ENCODE data around the gene OR6N2.
A peak's percentile ranks its signal among the peaks of the same experiment; 100 is the strongest.

Gene OR6N2

DNA sequence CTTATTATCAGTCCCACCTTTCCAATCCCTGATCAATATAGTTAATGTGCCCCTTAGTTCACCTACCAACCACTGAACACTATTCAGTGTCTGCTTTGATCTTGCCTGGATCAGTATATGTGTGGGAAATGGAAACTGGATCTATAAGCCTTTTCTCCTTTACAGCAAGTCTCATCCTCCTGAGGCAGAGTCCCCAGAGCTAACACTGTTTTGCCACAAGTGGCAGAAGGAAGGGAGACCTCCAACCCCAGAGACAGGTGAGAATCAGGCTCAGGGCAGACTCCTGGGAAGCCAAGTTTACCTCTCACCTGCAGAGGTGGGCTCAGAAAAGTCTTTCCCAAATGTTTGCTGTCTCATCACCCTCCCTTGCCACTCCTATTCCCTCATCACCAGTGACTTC lies at the start of gene OR6N2:
Gene OR6N2, minus strand, starts transcription at position 101 of the 400 bp plus-strand sequence. CDS start 3,569 bp downstream, outside the sequence.
- no peak within 1 kb of the TSS for H2AFZ ChIP-seq (ENCODE audit: low read depth, low read length)
- H3K4me1 ChIP-seq (ENCODE audit: low read length): no peaks in the 10 kb centered on the region
- no peak within 1 kb of the TSS for H3K4me3 ChIP-seq (ENCODE audit: low read length)
- H3K4me2 ChIP-seq (ENCODE audit: low read length): no peak within 1 kb of the TSS
- no peaks in the 10 kb centered on the region for H3K79me2 ChIP-seq (ENCODE audit: low read length)
- no peaks in the 10 kb centered on the region for H3K27me3 ChIP-seq (ENCODE audit: low read depth, low read length)
- H3K36me3 ChIP-seq (replicated peaks; ENCODE audit: low read depth, low read length): no peaks in the 10 kb centered on the region
- no peak for TF ChIP-seq EZH2phosphoT487 (IDR thresholded peaks at IDR 0.05; ENCODE audit: low read depth)
- no peak for TF ChIP-seq CTCF (IDR thresholded peaks at IDR 0.05; ENCODE audit: low read depth, low read length)
- H3K9ac ChIP-seq (ENCODE audit: low read length): no peak within 1 kb of the TSS
- H3K27ac ChIP-seq (ENCODE audit: low read length): no peak within 1 kb of the TSS
- H3K9me3 ChIP-seq (ENCODE audit: insufficient read depth, low read length): no peaks in the 10 kb centered on the region
- H4K20me1 ChIP-seq (ENCODE audit: insufficient read depth, low read length): no peaks in the 10 kb centered on the region

- Histone ChIP-seq H3K9ac (ENCODE audit: low read length) (peak overlapping the region; percentile 10; the same call in 1 of the 2 replicates), H3K79me2 (ENCODE audit: low read length) (peaks cover 24% of the 10 kb centered on the region; the same call in 1 of the 2 replicates), H2AFZ (ENCODE audit: low read depth, low read length) (peak overlapping the region; percentile 28; the same call in 1 of the 2 replicates), H3K36me3 (replicated peaks; ENCODE audit: low read depth, low read length) (peaks cover 18% of the 10 kb centered on the region), H3K4me2 (ENCODE audit: low read length) (peak overlapping the region; percentile 64), H3K27me3 (ENCODE audit: low read depth, low read length) (no peaks in the 10 kb centered on the region), H4K20me1 (ENCODE audit: insufficient read depth, low read length) (no peaks in the 10 kb centered on the region), H3K27ac (ENCODE audit: low read length) (peak overlapping the region; percentile 86), H3K9me3 (ENCODE audit: insufficient read depth, low read length) (peaks cover 31% of the 10 kb centered on the region), H3K4me3 (ENCODE audit: low read length) (peak overlapping the region; percentile 28), H3K4me1 (ENCODE audit: low read length) (peaks cover 19% of the 10 kb centered on the region)
- TF ChIP-seq EZH2phosphoT487 (IDR thresholded peaks at IDR 0.05; ENCODE audit: low read depth): no peak
- no peak for TF ChIP-seq CTCF (IDR thresholded peaks at IDR 0.05; ENCODE audit: low read depth, low read length)
These were observed 49.2 kb upstream of the OR6N2 start for GRCh38 chr1:158830074-158830677.

GRCh38 chr1:158821723-158822122 lies 40.7 kb upstream of the OR6N2 start:
- no peak overlapping the region for H3K27ac ChIP-seq (ENCODE audit: low read length)
- no peaks in the 10 kb centered on the region for H3K4me1 ChIP-seq (ENCODE audit: low read length)
- H3K4me2 ChIP-seq (ENCODE audit: low read length): no peak overlapping the region
- no peaks in the 10 kb centered on the region for H3K36me3 ChIP-seq (replicated peaks; ENCODE audit: low read depth, low read length)
- peaks cover 4% of the 10 kb centered on the region; the same call in 1 of the 2 replicates for H3K9me3 ChIP-seq (ENCODE audit: insufficient read depth, low read length)
- no peak overlapping the region for H2AFZ ChIP-seq (ENCODE audit: low read depth, low read length)
- no peak for TF ChIP-seq EZH2phosphoT487 (IDR thresholded peaks at IDR 0.05; ENCODE audit: low read depth)
- no peak for TF ChIP-seq CTCF (IDR thresholded peaks at IDR 0.05; ENCODE audit: low read depth, low read length)
- H4K20me1 ChIP-seq (ENCODE audit: insufficient read depth, low read length): no peaks in the 10 kb centered on the region
- no peaks in the 10 kb centered on the region for H3K27me3 ChIP-seq (ENCODE audit: low read depth, low read length)
- no peak overlapping the region for H3K9ac ChIP-seq (ENCODE audit: low read length)
- H3K79me2 ChIP-seq (ENCODE audit: low read length): no peaks in the 10 kb centered on the region
- no peak overlapping the region for H3K4me3 ChIP-seq (ENCODE audit: low read length)

DNA sequence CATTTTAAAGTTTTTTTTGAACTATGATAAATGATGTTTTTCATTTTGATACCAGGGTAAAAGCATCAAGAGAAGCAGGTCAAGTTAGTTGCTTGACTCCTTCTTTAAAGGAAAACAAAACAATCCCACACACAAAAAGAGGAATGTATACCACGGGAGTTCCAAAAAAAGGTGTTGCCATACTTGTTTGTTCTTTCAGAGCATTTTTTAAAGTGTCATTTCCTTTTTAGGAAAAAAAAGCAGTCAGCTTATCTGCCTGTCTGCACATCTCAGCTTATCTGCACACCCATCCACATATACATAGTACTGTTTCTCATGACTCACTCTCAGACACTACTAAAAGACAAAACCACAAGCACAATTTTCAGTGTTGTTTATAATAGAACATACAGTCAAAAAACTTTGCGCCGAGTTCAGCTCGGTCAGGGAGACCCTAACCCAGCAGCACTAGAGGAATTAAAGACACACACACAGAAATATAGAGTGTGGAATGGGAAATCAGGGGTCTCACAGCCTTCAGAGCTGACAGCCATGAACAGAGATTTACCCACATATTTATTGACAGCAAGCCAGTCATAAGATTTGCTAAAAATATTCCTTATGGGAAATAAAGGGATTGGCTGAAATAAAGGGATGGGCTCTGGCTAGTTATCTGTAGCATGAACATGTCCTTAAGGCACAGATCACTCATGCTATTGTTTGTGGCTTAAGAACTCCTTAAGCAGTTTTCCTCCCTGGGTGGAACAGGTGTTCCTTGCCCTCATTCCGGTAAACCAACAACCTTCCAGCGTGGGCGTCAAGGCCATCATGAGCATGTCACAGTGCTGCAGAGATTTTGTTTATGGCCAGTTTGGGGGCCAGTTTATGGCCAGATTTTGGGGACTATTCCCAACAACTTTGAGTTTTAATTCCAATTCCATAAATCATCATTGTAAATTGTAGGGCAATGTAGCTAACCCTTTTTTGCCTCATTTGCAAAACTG lies 38.7 kb upstream of the OR6N2 start:
- no peak overlapping the region for H2AFZ ChIP-seq (ENCODE audit: low read depth, low read length)
- H3K36me3 ChIP-seq (replicated peaks; ENCODE audit: low read depth, low read length): no peaks in the 10 kb centered on the region
- no peak overlapping the region for H3K4me2 ChIP-seq (ENCODE audit: low read length)
- no peaks in the 10 kb centered on the region for H3K27me3 ChIP-seq (ENCODE audit: low read depth, low read length)
- H3K9me3 ChIP-seq (ENCODE audit: insufficient read depth, low read length): no peaks in the 10 kb centered on the region
- H3K4me1 ChIP-seq (ENCODE audit: low read length): no peaks in the 10 kb centered on the region
- no peak for TF ChIP-seq EZH2phosphoT487 (IDR thresholded peaks at IDR 0.05; ENCODE audit: low read depth)
- TF ChIP-seq CTCF (IDR thresholded peaks at IDR 0.05; ENCODE audit: low read depth, low read length): no peak
- no peak overlapping the region for H3K27ac ChIP-seq (ENCODE audit: low read length)
- H3K4me3 ChIP-seq (ENCODE audit: low read length): no peak overlapping the region
- H4K20me1 ChIP-seq (ENCODE audit: insufficient read depth, low read length): no peaks in the 10 kb centered on the region
- H3K9ac ChIP-seq (ENCODE audit: low read length): no peak overlapping the region
- H3K79me2 ChIP-seq (ENCODE audit: low read length): no peaks in the 10 kb centered on the region

All from OCI-LY3 (cell line).